Heart right ventricle (tissue), 16 donors: ENCODE data around the gene SYTL3. TPM values are rescaled to one million over a fixed set of nuclear protein-coding genes. Genes with fewer than 3 reads are reported as not detected.
"Not testable (repeated sequence)": the region's sequence is repeated elsewhere in the genome, so short reads cannot be mapped to it uniquely, and the experiment has no call there.

Experiments
- ATAC-seq, 8 donors: fragments of 200-7000 bp; cut with Tn5 transposase; one replicate each; pipeline ENCODE4 v1.9.1; 2020; ENCODE audit warnings: mild to moderate bottlenecking in 8 of 8, moderate library complexity in 8 of 8, moderate number of reproducible peaks in 1 of 8
- DNase-seq, 2 donors: peaks; one replicate each; pipeline ENCODE4 v3.0.0-alpha.2; 2020
- H3K27ac ChIP-seq, 10 donors: fragments of 200-600 bp; sonication (generic) in 2 of 10; one replicate each; pipeline versions ENCODE4 v1.5.0 to v1.8.0; 2020 to 2022; ENCODE audit warnings: mild to moderate bottlenecking in 3 of 10
- H3K27me3 ChIP-seq, 7 donors: fragments of 200-600 bp; one replicate each; pipeline ENCODE4 v1.8.0; 2021 to 2022; ENCODE audit warnings: mild to moderate bottlenecking in 2 of 7
- H3K36me3 ChIP-seq, 9 donors: fragments of 200-600 bp; sonication (generic) in 1 of 9; one replicate each; pipeline versions ENCODE4 v1.5.0 to v1.8.0; 2020 to 2022; ENCODE audit warnings: mild to moderate bottlenecking in 2 of 9
- H3K4me1 ChIP-seq, 9 donors: fragments of 200-600 bp; sonication (generic) in 1 of 9; one replicate each; pipeline versions ENCODE4 v1.5.0 to v1.8.0; 2020 to 2022; ENCODE audit warnings: mild to moderate bottlenecking in 4 of 9
- H3K4me3 ChIP-seq, 10 donors: fragments of 200-600 bp; sonication (generic) in 2 of 10; one replicate each; pipeline versions ENCODE4 v1.5.0 to v1.8.0; 2020 to 2022; ENCODE audit warnings: mild to moderate bottlenecking in 7 of 10, moderate library complexity in 2 of 10
- H3K9me3 ChIP-seq, 11 donors: fragments of 200-600 bp in 10 of 11; sonication (generic) in 2 of 11; one replicate each; pipeline versions ENCODE4 v1.5.0 to v1.8.0; 2013 to 2022; ENCODE audit warnings: mild to moderate bottlenecking in 2 of 11, control low read depth in 1 of 11, moderate library complexity in 1 of 11
- CTCF ChIP-seq, 9 donors: fragments of 200-600 bp; sonication (generic) in 2 of 9; IDR thresholded peaks; one replicate each; pipeline versions ENCODE4 v1.5.0 to v1.8.0; 2021 to 2022; ENCODE audit warnings: antibody characterized with exemption in 9 of 9, mild to moderate bottlenecking in 5 of 9, moderate library complexity in 1 of 9
- WGBS, 2 donors: extraction: QIAGEN DNeasy Blood & Tissue Kit; methylation state at CpG; one replicate each; pipeline ENCODE4 v1.1.7; 2013; ENCODE audit warnings: inconsistent platforms in 1 of 2; 5-methylcytosine and 5-hydroxymethylcytosine counted together
- intact Hi-C, 10 donors: fragments of 100-400 bp; cut with DNase I; formaldehyde crosslinking; loops; one replicate each; pipeline versions ENCODE4 v1.11.1 to v1.14.2; 2022
- polyA plus RNA-seq, 2 donors: library from polyadenylated mRNA; stranded (reverse); fragments of 200-250 nt; gene quantifications; one replicate each; pipeline ENCODE4 v1.2.3, GENCODE V29; 2013
- total RNA-seq, 10 donors: library from RNA; stranded (reverse); fragmentation: NEBNext Ultra II Directional in 3 of 10; extraction: Animal tissue kit (Norgen Biotek cat#: 25700) in 3 of 10; gene quantifications; one replicate each; pipeline versions ENCODE4 v1.2.1 to v1.2.4, GENCODE V29; 2021 to 2023
- donor health status: Arrhythmogenic right ventricular cardiomyopathy.
- donor health status: ischemic (EF 13 %, LVEDD 7.1; RV severe dilation, severe dysfunction).
- donor health status: healthy with polysubstance abuse.
- donor health status: DM: no; HTN: yes; CAD: no.
- donor health status: DM: no; HTN: no; CAD: no.
- donor health status: ischemic (EF 25% LVEDD 6.9; RV normal size, moderate dysfunction).
- donor health status: ischemic (EF 25% LVEDD 5.7; RV mildly dilated, moderate dysfunction).
- donor health status: healthy.
- donor health status: DM: yes; HTN: yes; CAD: no.
- donor health status: Ischemic cardiomyopathy.
- donor health status: ischemic (EF 35%, LVEDD 5.7; RV mildly dilated, moderate dysfunction).
- donor health status: nonischemic (EF 11% LVEDD 7.7; RV severe dilation, severe dysfunction).
- donor health status: DM: yes; HTN: yes; CAD: no.
- donor health status: PGD.
- donor health status: ischemic (EF 29% LVEDD 5.4; RV normal size, mild dysfunction).
- donor health status: nonischemic (EF 23%, LVEDD 6.1; RV moderate dilation, normal function).

The SYTL3 gene
- total and polyA plus RNA-seq, 12 donors, result 3.6 to 11.9 (median 8.1) TPM

DNA sequence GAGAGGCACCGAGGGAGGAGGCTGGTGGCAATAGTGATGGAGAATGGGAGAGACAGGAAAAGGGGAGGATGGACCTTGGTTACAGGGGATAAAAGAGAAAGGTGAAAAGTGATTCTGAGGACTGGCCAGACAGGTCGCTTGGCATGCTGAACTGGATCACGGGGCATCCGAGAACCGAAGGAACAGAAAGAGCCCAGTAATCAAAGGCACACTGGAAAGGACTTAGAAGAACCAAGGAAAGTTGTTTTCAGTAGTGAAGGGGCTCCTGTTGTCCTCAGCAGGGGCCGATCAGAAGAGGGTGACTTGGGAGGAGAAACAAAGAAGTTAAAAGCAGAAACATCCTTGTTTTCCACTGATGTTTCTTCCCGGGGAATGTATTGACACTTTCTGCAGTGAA lies 18.9 kb downstream of the SYTL3 start:
- Histone ChIP-seq H3K9me3 (no peaks in the 10 kb centered on the region), H3K27me3 (no peaks in the 10 kb centered on the region), H3K4me3 (no peak overlapping the region), H3K36me3 (peaks cover 0 to 11% (median 0%) of the 10 kb centered on the region in 9 donors), H3K4me1 (peaks cover 0 to 33% (median 0%) of the 10 kb centered on the region in 9 donors), H3K27ac (peak overlapping the region in 1 of 10 donors; percentile 85)
- intact Hi-C loops, result loop anchor here in 1 of 10 donors (10.0 kb wide), 1 partner anchor 164 kb away; no protein-coding TSS in a partner anchor
- WGBS, 2 donors, result 83 to 85% methylated on average over 7 of the region's 7 CpGs
- DNase-seq (no peak), ATAC-seq (no peak)
- no peak for TF ChIP-seq CTCF (IDR thresholded peaks at IDR 0.05)

- Histone ChIP-seq H3K27me3 (no peaks in the 10 kb centered on the region), H3K4me1 (peaks cover 0 to 26% (median 0%) of the 10 kb centered on the region in 9 donors), H3K36me3 (peaks cover 0 to 13% (median 0%) of the 10 kb centered on the region in 9 donors), H3K9me3 (no peaks in the 10 kb centered on the region), H3K4me3 (no peak overlapping the region), H3K27ac (no peak overlapping the region)
- ATAC-seq, result no peak
- no peak for TF ChIP-seq CTCF (IDR thresholded peaks at IDR 0.05)
- intact Hi-C loops, result loop anchor here in 1 of 10 donors (10.0 kb wide), 1 partner anchor 165 kb away; no protein-coding TSS in a partner anchor
- no peak for DNase-seq
- 81 to 87% methylated on average over 7 of the region's 7 CpGs for WGBS, 2 donors
Measured at GRCh38 chr6:158669145-158670035, 19.5 kb downstream of the SYTL3 start.

DNA sequence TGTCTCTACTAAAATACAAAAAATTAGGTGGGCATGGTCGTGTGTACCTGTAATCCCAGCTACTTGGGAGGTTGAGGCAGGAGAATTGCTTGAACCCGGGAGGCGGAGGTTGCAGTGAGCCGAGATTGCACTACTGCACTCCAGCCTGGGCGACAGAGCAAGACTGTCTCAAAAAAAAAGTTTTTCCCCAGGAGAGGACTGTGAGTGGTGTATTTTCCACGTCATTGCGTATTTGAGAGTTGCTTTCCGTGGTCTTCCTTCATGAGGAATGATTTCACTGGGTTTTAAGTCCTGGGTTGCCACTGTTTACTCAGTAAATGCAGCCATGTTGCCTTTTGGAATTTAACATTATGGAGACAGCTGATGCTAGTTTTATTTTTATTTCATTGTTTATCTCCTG lies 22.3 kb downstream of the SYTL3 start:
- 86 to 88% methylated on average over 8 of the region's 8 CpGs for WGBS, 2 donors
- ATAC-seq, result not testable (repeated sequence)

GRCh38 chr6:158672726-158673125 lies 22.9 kb downstream of the SYTL3 start:
- WGBS, 2 donors, result 92 to 94% methylated on average over 6 of the region's 6 CpGs
- no peaks in the 10 kb centered on the region for H3K27me3 ChIP-seq
- ATAC-seq (no peak), DNase-seq (no peak)
- no peak overlapping the region for H3K27ac ChIP-seq
- no peak overlapping the region for H3K4me3 ChIP-seq
- TF ChIP-seq CTCF (IDR thresholded peaks at IDR 0.05), result no peak
- H3K4me1 ChIP-seq, result peaks cover 0 to 9% (median 0%) of the 10 kb centered on the region in 9 donors
- intact Hi-C loops, result no loop called here
- H3K36me3 ChIP-seq, result peaks cover 0 to 7% (median 0%) of the 10 kb centered on the region in 9 donors
- no peaks in the 10 kb centered on the region for H3K9me3 ChIP-seq

More for the DNA sequence above, 22.3 kb downstream of the SYTL3 start:
- H3K27me3 ChIP-seq, H3K4me3 ChIP-seq, intact Hi-C loops, H3K36me3 ChIP-seq, H3K27ac ChIP-seq, DNase-seq, H3K9me3 ChIP-seq: not testable (repeated sequence)
- H3K4me1 ChIP-seq, result peaks cover 0 to 15% (median 0%) of the 10 kb centered on the region in 9 donors
